ENCODE results near the gene LAMA4. TPM values are rescaled to one million over a fixed set of nuclear protein-coding genes. Genes with fewer than 3 reads are reported as not detected.

LAMA4 gene
- total RNA-seq, 5 donors from 2014 or later (not counting 1 experiment from before 2014, with no cell fraction given): 0.25 to 0.85 (median 0.56) TPM; not detected in 2

DNA sequence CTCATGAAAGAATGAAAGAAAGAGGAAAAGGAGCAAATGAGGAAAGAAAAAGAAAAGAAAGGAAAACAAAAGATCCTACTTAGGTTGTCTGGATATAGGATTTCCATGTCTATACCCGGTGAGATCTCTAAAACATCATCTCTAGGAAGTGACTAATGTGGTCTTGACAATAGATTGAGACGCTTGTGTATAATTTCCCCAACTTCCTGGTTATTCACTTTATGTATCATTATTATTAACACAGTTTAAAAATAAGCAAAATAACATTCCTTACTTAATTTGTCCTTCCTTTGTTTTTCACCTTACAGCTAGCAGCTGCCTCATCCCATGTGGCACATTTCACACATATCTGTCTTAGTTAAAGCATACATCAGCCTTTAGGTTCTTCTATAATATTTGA, 27.0 kb downstream of the LAMA4 start:
- ATAC-seq (replicated peaks in 1 of 4) (no peak), DNase-seq (no peak)
- Histone ChIP-seq H3K4me3 (ENCODE audit: control insufficient read depth in 1 of 2, extremely low read depth in 1 of 2, low read length in 1 of 2) (no peak overlapping the region), H3K4me1 (ENCODE audit: control insufficient read depth in 1 of 2, extremely low read depth in 1 of 2, insufficient read depth in 2 of 2, low read length in 2 of 2) (no peaks in the 10 kb centered on the region), H3K27me3 (replicated peaks in 1 of 2; ENCODE audit: control insufficient read depth in 2 of 2, extremely low read depth in 1 of 2, insufficient read depth in 2 of 2, low read length in 1 of 2) (no peaks in the 10 kb centered on the region), H3K36me3 (ENCODE audit: control insufficient read depth in 2 of 2, extremely low read depth in 1 of 2, insufficient read depth in 1 of 2, low read length in 1 of 2) (no peaks in the 10 kb centered on the region), H3K9me3 (no peaks in the 10 kb centered on the region), H3K27ac (ENCODE audit: low read length) (no peak overlapping the region)
- H3K4me3 Mint-ChIP-seq: no peak overlapping the region
- H3K27me3 Mint-ChIP-seq: peaks cover 5 to 9% of the 10 kb centered on the region in 2 donors
- WGBS (ENCODE audit: insufficient coverage): no CpG with 5 or more reads among the region's 2 CpGs
- no peaks in the 10 kb centered on the region for H3K4me1 Mint-ChIP-seq
- H3K27ac Mint-ChIP-seq: no peak overlapping the region
- no peaks in the 10 kb centered on the region for H3K36me3 Mint-ChIP-seq
- no peaks in the 10 kb centered on the region for H3K9me3 Mint-ChIP-seq
- CTCF ChIA-PET: no interaction called here
- POLR2A ChIA-PET: no interaction called here

DNA sequence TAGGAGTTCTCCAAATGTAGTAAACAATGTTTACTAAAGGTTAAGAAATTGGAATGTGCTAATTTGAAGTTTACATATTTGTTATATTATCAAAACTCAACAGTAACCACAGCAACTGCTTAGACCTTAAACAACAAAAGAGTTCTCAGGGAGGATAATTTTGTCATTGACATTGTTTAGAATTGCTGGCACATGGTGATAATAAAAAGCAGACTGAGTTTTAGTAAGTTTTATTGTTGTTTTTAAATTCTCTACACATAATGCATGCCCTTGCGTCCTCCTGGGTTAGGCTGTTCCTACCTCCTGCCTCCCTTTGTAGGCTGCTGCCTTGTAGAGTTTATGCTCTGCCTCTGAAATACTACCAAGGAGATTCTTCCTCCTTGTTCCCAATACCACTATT, 28.7 kb downstream of the LAMA4 start:
- Mint-ChIP-seq H3K4me3 (no peak overlapping the region), H3K36me3 (no peaks in the 10 kb centered on the region), H3K9me3 (no peaks in the 10 kb centered on the region), H3K4me1 (no peaks in the 10 kb centered on the region), H3K27me3 (peaks cover 8 to 9% of the 10 kb centered on the region in 2 donors), H3K27ac (no peak overlapping the region)
- ChIA-PET CTCF (no interaction called here), POLR2A (no interaction called here)
- H3K4me1 ChIP-seq (ENCODE audit: control insufficient read depth in 1 of 2, extremely low read depth in 1 of 2, insufficient read depth in 2 of 2, low read length in 2 of 2): no peaks in the 10 kb centered on the region
- 100% methylated on average over 1 of the region's 1 CpG for WGBS (ENCODE audit: insufficient coverage)
- ATAC-seq (replicated peaks in 1 of 4) (no peak), DNase-seq (no peak)
- H3K9me3 ChIP-seq: no peaks in the 10 kb centered on the region
- no peak overlapping the region for H3K4me3 ChIP-seq (ENCODE audit: control insufficient read depth in 1 of 2, extremely low read depth in 1 of 2, low read length in 1 of 2)
- no peaks in the 10 kb centered on the region for H3K27me3 ChIP-seq (replicated peaks in 1 of 2; ENCODE audit: control insufficient read depth in 2 of 2, extremely low read depth in 1 of 2, insufficient read depth in 2 of 2, low read length in 1 of 2)
- no peaks in the 10 kb centered on the region for H3K36me3 ChIP-seq (ENCODE audit: control insufficient read depth in 2 of 2, extremely low read depth in 1 of 2, insufficient read depth in 1 of 2, low read length in 1 of 2)
- no peak overlapping the region for H3K27ac ChIP-seq (ENCODE audit: low read length)

GRCh38 chr6:112224088-112224487, 30.3 kb downstream of the LAMA4 start:
- DNase-seq (no peak), ATAC-seq (replicated peaks in 1 of 4) (no peak)
- WGBS (ENCODE audit: insufficient coverage): no CpG with 5 or more reads among the region's 2 CpGs
- CTCF ChIA-PET: no interaction called here
- H3K27me3 Mint-ChIP-seq: peaks cover 6 to 9% of the 10 kb centered on the region in 2 donors
- POLR2A ChIA-PET: no interaction called here
- Histone ChIP-seq H3K36me3 (ENCODE audit: control insufficient read depth in 2 of 2, extremely low read depth in 1 of 2, insufficient read depth in 1 of 2, low read length in 1 of 2) (no peaks in the 10 kb centered on the region), H3K27me3 (replicated peaks in 1 of 2; ENCODE audit: control insufficient read depth in 2 of 2, extremely low read depth in 1 of 2, insufficient read depth in 2 of 2, low read length in 1 of 2) (no peaks in the 10 kb centered on the region), H3K9me3 (no peaks in the 10 kb centered on the region), H3K4me3 (ENCODE audit: control insufficient read depth in 1 of 2, extremely low read depth in 1 of 2, low read length in 1 of 2) (no peak overlapping the region), H3K4me1 (ENCODE audit: control insufficient read depth in 1 of 2, extremely low read depth in 1 of 2, insufficient read depth in 2 of 2, low read length in 2 of 2) (no peaks in the 10 kb centered on the region), H3K27ac (ENCODE audit: low read length) (no peak overlapping the region)
- no peak overlapping the region for H3K4me3 Mint-ChIP-seq
- H3K4me1 Mint-ChIP-seq: no peaks in the 10 kb centered on the region
- no peaks in the 10 kb centered on the region for H3K36me3 Mint-ChIP-seq
- no peaks in the 10 kb centered on the region for H3K9me3 Mint-ChIP-seq
- no peak overlapping the region for H3K27ac Mint-ChIP-seq

GRCh38 chr6:112223070-112223861, 31.1 kb downstream of the LAMA4 start:
- DNase-seq: no peak
- 88% methylated on average over 2 of the region's 3 CpGs for WGBS (ENCODE audit: insufficient coverage)
- POLR2A ChIA-PET: no interaction called here
- peaks cover 6 to 9% of the 10 kb centered on the region in 2 donors for H3K27me3 Mint-ChIP-seq
- CTCF ChIA-PET: interaction anchor here in 1 of 2 donors (0.7 kb wide), 1 partner anchor 43 kb away, joined by 3 read pairs; no protein-coding TSS in a partner anchor
- no peaks in the 10 kb centered on the region for H3K4me1 ChIP-seq (ENCODE audit: control insufficient read depth in 1 of 2, extremely low read depth in 1 of 2, insufficient read depth in 2 of 2, low read length in 2 of 2)
- peaks cover 0 to 2% of the 10 kb centered on the region in 2 experiments for H3K27me3 ChIP-seq (replicated peaks in 1 of 2; ENCODE audit: control insufficient read depth in 2 of 2, extremely low read depth in 1 of 2, insufficient read depth in 2 of 2, low read length in 1 of 2)
- no peak overlapping the region for H3K27ac Mint-ChIP-seq
- no peaks in the 10 kb centered on the region for H3K36me3 Mint-ChIP-seq
- no peak for ATAC-seq (replicated peaks in 1 of 4)
- H3K36me3 ChIP-seq (ENCODE audit: control insufficient read depth in 2 of 2, extremely low read depth in 1 of 2, insufficient read depth in 1 of 2, low read length in 1 of 2): no peaks in the 10 kb centered on the region
- no peak overlapping the region for H3K27ac ChIP-seq (ENCODE audit: low read length)
- H3K9me3 Mint-ChIP-seq: no peaks in the 10 kb centered on the region
- no peak overlapping the region for H3K4me3 ChIP-seq (ENCODE audit: control insufficient read depth in 1 of 2, extremely low read depth in 1 of 2, low read length in 1 of 2)
- H3K4me1 Mint-ChIP-seq: no peaks in the 10 kb centered on the region
- H3K4me3 Mint-ChIP-seq: no peak overlapping the region
- H3K9me3 ChIP-seq: no peaks in the 10 kb centered on the region

DNA sequence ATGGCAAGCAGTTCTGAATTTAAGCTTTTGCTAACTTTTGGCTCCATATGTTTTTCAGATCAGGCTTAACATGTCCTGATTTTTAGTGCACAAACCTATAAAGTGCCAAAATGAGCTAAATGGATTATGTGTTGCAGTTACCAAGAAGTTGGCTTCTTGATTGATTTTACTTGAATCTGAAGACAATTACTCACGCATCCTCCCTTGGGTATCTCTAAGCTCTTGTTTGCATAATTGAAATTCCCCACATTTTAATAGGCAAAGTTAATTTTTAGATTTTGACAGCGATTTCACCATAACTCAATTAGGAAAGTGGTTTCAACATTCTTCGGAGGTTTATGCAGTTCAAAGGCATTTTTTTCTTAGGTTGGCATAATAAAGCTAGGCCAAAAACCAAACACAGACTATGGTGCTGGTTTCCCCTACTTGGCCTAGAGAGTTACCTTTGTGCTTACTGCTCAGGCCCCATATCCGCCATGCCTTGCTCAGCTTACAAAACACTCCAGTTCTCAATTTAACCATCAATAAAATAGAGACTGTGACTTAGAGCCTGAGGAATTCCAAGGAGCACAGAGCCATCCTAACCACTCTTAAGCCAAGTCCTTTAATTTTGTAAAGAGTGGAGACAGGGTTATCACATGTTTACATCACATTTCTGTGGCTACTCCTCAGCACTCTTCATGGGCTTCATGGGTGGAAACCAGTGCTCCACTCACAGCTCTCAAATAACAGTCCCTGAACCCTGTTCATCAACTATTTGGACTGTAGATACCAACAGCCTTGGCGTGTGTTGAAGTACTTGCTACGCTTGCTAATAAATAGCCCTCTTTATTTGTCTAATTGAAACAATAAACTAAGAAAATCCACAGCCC, 32.1 kb downstream of the LAMA4 start:
- CTCF ChIA-PET: interaction anchor here in 1 of 2 donors (0.7 kb wide), 1 partner anchor 42 kb away, joined by 3 read pairs; no protein-coding TSS in a partner anchor
- H3K4me3 ChIP-seq (ENCODE audit: control insufficient read depth in 1 of 2, extremely low read depth in 1 of 2, low read length in 1 of 2): no peak overlapping the region
- H3K36me3 Mint-ChIP-seq: no peaks in the 10 kb centered on the region

DNA sequence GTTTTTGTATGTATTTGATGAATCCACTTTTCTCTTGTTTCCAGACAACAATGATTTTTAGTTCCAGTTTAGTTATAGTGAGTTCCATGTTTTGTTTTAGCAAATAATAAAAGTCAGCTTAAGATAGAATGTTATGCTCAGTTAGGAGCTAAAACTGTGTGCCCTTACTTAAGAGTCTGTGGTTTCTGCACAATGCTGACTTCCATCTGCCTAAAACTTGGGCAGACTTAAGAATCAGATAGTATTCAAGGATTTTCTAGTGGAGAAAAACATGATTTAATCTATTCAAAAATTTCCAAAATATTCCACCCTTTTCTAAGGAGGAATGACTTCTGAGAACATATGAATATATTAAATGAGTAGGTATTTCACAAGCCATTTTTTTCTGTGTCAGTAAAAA, 32.8 kb downstream of the LAMA4 start:
- Mint-ChIP-seq H3K4me3 (no peak overlapping the region), H3K36me3 (no peaks in the 10 kb centered on the region), H3K4me1 (no peaks in the 10 kb centered on the region), H3K27ac (no peak overlapping the region), H3K9me3 (no peaks in the 10 kb centered on the region), H3K27me3 (peaks cover 6 to 9% of the 10 kb centered on the region in 2 donors)
- Histone ChIP-seq H3K27me3 (replicated peaks in 1 of 2; ENCODE audit: control insufficient read depth in 2 of 2, extremely low read depth in 1 of 2, insufficient read depth in 2 of 2, low read length in 1 of 2) (peaks cover 0 to 2% of the 10 kb centered on the region in 2 experiments), H3K27ac (ENCODE audit: low read length) (no peak overlapping the region), H3K4me3 (ENCODE audit: control insufficient read depth in 1 of 2, extremely low read depth in 1 of 2, low read length in 1 of 2) (no peak overlapping the region), H3K36me3 (ENCODE audit: control insufficient read depth in 2 of 2, extremely low read depth in 1 of 2, insufficient read depth in 1 of 2, low read length in 1 of 2) (no peaks in the 10 kb centered on the region), H3K9me3 (no peaks in the 10 kb centered on the region), H3K4me1 (ENCODE audit: control insufficient read depth in 1 of 2, extremely low read depth in 1 of 2, insufficient read depth in 2 of 2, low read length in 2 of 2) (no peaks in the 10 kb centered on the region)
- POLR2A ChIA-PET: no interaction called here
- CTCF ChIA-PET: interaction anchor here in 1 of 2 donors (0.6 kb wide), 1 partner anchor 58 kb away, joined by 3 read pairs; no protein-coding TSS in a partner anchor
- DNase-seq: no peak
- no peak for ATAC-seq (replicated peaks in 1 of 4)

More for the DNA sequence above, 32.1 kb downstream of the LAMA4 start:
- H3K9me3 Mint-ChIP-seq: no peaks in the 10 kb centered on the region
- no peak overlapping the region for H3K4me3 Mint-ChIP-seq
- Histone ChIP-seq H3K36me3 (ENCODE audit: control insufficient read depth in 2 of 2, extremely low read depth in 1 of 2, insufficient read depth in 1 of 2, low read length in 1 of 2) (no peaks in the 10 kb centered on the region), H3K27ac (ENCODE audit: low read length) (no peak overlapping the region), H3K9me3 (no peaks in the 10 kb centered on the region), H3K27me3 (replicated peaks in 1 of 2; ENCODE audit: control insufficient read depth in 2 of 2, extremely low read depth in 1 of 2, insufficient read depth in 2 of 2, low read length in 1 of 2) (peaks cover 0 to 2% of the 10 kb centered on the region in 2 experiments), H3K4me1 (ENCODE audit: control insufficient read depth in 1 of 2, extremely low read depth in 1 of 2, insufficient read depth in 2 of 2, low read length in 2 of 2) (no peaks in the 10 kb centered on the region)
- H3K27me3 Mint-ChIP-seq: peaks cover 6 to 9% of the 10 kb centered on the region in 2 donors
- 100% methylated on average over 2 of the region's 6 CpGs for WGBS (ENCODE audit: insufficient coverage)
- POLR2A ChIA-PET: no interaction called here
- H3K4me1 Mint-ChIP-seq: no peaks in the 10 kb centered on the region
- DNase-seq (no peak), ATAC-seq (replicated peaks in 1 of 4) (no peak)
- H3K27ac Mint-ChIP-seq: no peak overlapping the region
